Activated T-cell treated with anti-CD3 and anti-CD28 coated beads, Interleukin-2, amount 50 U/mL, for 1 hour (primary cell): ENCODE data around the gene TNS3.

Source experiments
- DNase-seq: peaks from one replicate; pipeline ENCODE4 v3.0.0-alpha.2; 2020

TNS3 gene

DNA sequence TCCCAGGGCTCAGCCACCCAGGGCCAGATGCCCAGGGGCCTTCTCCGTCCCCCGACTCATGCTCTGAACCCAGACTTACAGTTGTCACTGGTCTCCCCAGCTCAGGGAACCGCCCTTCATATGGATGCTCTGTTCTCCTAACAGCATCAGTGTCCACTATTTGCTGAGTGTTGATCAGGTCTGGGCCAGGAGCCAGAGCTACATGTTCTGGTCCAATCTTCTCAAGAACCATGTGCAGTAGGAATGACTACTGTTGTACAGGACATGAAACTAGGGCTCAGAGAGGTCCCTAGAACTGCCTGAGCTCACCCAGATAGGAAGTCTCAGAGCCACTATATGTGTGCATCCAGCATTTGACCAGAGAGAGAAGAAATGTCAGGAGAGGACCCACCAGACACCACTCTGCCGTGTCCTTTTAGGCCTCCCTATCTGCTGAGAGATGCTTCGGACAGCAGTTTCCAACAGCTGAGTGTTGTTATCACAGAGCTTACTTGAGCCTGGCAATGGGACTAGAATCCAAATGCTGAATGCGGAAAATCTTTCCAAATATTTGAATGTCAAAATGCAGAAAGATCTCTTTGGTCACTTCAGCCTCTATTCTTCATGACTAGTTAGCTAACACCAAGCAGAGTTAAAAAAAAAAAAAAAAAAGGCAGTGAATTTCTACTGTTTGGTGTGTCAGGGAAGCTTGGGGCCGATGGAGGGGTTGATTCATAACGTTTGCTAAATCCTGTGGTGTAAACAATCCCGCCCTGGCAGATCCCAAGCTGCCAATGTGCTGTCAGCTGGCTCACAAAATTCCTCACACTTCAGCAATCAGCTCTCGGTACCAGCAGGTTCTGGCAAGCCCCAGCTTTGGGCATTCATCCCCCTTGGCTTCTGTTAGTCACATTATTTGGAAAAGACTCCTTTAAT is 246.1 kb downstream of the TNS3 start:
- DNase-seq: no peak

DNA sequence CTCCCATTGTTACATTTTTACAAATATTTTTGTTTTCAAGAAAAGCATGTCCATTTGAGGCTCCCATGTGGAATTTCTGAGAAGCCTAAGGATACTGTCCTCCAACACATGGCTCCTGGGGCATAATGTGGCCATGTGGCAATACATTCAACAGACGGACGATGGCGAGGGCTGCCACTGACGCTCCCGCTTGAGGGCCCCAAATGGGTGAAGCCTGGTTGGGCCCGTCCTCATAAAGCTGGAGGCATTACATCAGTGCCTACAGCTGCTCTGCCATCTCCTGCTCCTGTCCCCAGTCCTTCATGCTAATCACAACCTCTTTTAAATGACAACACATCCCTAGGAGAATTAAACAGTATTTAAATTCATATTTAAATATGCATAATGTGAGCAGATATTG is 246.8 kb downstream of the TNS3 start:
- no peak for DNase-seq

GRCh38 chr7:47333959-47334358 is 248.0 kb downstream of the TNS3 start:
- no peak for DNase-seq

GRCh38 chr7:47333554-47333887 is 248.4 kb downstream of the TNS3 start:
- no peak for DNase-seq

DNA sequence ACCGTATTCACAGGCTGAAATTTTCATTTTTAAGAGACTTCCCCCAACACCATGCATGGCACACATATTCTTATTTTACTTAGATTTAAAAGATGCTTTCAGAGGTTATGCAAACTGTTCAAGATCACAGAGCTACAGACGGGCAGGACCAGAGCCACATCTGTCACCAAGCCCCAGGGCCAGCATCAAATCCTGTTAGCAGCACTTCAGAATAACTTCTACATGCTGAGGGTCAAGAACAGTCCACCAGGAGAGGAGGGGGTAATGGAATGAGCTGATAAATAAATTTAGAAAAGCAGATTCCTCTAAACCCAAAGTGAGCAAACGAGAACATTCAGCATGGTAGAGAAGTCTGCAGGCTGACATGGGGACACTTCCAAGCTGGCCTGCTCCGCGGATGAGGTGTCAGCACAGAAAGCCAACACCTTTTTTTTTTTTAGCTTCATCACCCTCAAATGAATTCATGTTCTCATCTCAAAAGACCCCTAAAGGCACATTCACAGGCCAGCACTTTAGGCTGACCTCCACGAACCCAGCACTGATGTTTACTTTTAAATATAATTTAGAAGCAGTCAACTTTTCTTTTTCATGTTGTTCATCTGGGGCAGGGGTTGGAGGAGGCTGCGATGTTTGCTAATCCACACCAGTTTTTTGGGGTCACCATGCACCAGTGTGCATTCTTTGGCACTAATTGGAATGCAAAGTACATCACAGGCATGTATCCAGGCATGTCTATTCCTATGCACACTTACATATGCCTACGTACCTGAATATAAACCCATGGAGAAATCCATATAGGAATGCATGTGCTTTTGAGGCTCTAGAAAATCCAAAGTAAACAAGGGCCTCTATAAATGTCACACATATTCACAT is 249.0 kb downstream of the TNS3 start:
- no peak for DNase-seq

- no peak for DNase-seq
These were observed 249.7 kb downstream of the TNS3 start for GRCh38 chr7:47332213-47332612.

- DNase-seq: no peak
These were observed 250.7 kb downstream of the TNS3 start for GRCh38 chr7:47331179-47331565.

GRCh38 chr7:47330561-47331178 is 251.2 kb downstream of the TNS3 start:
- DNase-seq: no peak

GRCh38 chr7:47330026-47330425 is 251.9 kb downstream of the TNS3 start:
- no peak for DNase-seq

DNA sequence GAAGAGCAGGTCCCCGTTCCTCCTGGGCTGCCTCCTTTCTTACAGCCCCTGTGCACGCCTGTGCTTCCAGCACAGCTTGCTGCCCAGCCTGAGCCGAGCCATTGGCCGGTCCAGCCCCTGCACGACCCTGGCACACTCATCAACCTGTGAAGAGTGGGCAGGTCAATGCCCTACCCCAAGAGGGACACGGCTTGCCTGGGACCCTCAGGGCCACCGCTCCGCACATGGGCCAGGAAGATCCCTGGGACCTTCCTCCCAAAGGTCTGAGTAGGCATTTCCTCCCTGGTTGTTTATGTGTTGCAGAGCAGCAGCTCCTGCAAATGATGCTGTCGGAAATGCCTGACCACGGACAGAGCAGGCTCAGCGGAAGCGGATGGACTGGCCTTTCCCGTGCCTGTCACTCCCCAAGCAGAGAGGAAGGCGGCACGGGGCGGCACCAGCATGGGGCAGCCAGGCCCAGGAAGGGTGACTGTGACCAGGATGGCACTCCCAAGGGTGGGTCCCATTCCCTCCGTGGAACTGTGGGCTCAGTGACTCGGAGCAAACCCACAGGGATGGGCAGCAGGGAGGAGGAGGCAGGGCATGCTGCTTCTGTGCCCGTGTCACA is 252.5 kb downstream of the TNS3 start:
- no peak for DNase-seq

DNA sequence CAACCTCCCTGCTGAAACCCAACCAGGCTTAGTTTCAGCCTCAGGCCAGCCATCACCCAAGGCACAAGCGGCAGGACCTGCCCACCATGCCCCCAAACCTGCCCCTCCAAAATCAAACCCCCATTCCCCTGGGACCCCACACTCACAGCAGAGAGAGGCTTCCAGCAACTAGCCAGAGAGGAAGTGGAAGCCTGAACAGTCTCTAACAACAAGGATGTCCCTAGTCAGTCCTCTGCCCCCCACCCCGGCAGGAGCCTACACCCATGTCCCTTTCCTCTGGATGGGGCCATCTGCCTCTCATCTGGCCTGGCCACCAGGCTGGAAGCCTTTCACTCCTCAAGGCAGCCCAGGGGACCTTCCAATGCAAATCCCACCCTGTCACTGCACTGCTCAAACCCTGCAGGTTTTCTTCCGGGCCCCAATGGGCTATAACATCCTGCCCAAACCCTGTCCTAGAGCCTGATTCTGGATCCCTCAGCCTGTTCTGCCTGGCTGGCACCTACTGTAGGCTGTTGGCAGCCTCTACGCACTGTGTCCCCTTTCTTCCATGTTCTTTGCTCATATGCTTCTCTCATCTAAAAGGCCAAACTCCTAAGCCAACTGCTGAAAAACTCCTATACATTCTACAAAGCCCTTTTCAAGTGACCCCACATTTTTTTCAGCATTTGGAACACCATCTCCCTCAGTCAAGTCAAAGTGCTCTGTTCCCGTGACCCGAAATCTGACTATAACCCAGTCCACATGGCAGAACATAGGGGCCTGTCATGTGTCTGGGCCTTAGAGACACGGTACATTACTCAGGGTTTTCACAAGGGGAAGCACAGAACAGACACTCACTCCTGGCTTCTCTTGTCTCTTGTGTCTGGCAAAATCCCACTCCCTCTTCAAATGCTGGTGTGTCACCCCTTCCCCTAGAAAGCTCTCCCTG is 253.3 kb downstream of the TNS3 start:
- DNase-seq: no peak

DNA sequence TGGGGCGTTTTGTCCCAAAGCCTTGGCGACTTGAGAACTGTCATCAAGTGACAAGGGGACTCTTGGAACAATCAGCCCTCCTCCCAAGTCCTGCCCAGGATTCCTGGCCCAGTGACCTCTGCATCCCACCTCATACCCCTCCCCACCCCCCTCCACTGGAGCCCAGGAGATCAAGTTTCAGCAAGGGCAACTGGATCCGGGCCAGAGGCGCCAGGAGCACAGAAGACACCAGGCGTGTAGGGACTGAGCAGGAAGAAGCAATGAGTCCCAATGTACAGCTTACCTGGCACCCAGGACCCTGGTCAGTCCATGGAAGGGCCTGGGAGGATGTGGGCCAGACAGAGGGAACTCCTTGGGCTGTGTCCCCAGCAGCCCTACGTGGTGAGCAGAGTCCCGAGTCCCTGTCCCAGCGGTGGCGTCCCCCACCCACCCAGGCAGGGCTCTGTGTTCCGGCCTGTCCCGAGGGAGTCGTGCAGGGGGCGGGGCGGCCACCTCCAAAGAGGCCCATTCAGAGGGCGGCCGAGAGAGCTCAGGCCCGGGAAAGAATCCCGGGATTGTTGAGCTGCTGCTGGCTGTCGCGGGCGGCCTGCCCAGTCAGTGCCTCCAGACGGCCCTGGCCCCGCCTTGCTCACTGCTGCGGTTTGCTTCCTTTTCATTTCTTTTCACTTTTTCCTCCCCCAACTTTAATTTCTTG is 254.1 kb downstream of the TNS3 start:
- no peak for DNase-seq

DNA sequence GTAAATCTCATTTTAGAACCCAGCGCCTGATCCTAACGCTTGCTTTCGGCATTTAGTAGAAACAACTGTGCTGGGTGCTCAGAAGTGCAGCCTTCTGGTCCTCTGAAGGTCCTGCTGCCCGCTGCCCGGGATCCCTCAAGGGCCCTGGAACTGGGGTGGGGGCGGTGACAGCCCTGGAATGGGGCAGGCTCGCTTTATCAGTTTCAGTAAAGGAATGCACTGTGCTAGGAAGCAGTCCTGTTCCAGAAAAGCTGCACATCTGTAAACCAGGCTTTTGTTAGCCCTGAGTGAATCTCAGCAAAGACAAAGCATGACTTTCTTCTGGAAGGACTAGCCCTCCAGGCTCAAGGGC is 254.6 kb downstream of the TNS3 start:
- DNase-seq: no peak

- no peak for DNase-seq
These were observed 255.1 kb downstream of the TNS3 start for GRCh38 chr7:47326808-47327207.

- DNase-seq: no peak
These were observed 255.7 kb downstream of the TNS3 start for GRCh38 chr7:47326220-47326619.

DNA sequence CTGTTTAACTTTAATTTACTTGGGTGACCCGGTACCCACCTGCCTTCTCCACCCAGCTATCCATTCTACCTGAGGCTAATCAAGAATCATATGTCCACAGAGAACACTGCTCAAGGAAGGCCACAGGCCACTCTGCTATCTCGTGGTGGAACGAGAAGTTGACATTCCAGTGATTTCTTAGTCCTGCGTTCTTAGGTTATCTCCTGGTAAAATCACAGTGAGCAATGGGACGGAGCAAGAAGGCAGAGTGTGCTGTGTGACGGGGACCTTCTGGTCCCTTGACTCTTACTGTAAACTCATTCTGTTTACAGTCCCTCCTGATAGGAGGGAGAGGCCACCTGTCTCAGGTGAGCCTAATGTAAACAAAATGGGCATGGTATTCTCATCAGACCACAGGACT is 256.6 kb downstream of the TNS3 start:
- DNase-seq: no peak

DNA sequence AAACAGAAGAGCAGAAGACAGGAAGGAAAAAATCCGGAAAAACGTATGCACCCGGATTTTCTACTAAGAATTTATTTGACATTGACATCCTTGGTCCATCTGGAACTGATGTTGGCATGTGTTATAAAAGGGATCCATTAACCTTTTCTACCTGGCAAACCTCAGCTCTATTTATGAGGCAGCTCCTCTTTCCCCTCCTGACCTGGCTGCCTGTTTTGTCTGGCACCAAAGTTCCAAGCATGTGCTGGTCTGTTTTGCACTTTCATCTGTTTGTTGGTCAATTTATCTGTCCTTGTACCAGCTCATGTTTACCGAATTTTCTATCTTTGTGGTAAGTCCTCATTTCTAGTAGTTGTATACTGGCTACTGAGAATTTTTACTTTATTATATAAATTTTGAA is 258.0 kb downstream of the TNS3 start:
- no peak for DNase-seq

- no peak for DNase-seq
These were observed 259.2 kb downstream of the TNS3 start for GRCh38 chr7:47322731-47323130.

- no peak for DNase-seq
These were observed 261.6 kb downstream of the TNS3 start for GRCh38 chr7:47320296-47320695.

GRCh38 chr7:47318395-47319182 is 263.3 kb downstream of the TNS3 start:
- DNase-seq: no peak

GRCh38 chr7:47317487-47317886 is 264.4 kb downstream of the TNS3 start:
- DNase-seq: no peak
